GM12878 (cell line): ENCODE measurements around the gene CCR7. TPM values are rescaled to one million over a fixed set of nuclear protein-coding genes. Genes with fewer than 3 reads are reported as not detected.

Experiments
- ASH2L ChIP-seq: fragments of 300-600, 200-600 bp; sonication (generic); IDR thresholded peaks from 2 replicates; pipeline ENCODE4 v1.6.1; 2017; ENCODE audit warnings: low read depth, mild to moderate bottlenecking, borderline replicate concordance
- ATF3 ChIP-seq: IDR thresholded peaks from 2 replicates; pipeline ENCODE4 v1.6.1; 2011; ENCODE audit warnings: low read depth, mild to moderate bottlenecking, low read length, moderate library complexity, borderline replicate concordance; ENCODE audit errors: extremely low read depth
- CBFB ChIP-seq: IDR thresholded peaks from 2 replicates; pipeline ENCODE4 v1.6.1; 2016; ENCODE audit warnings: antibody characterized with exemption, low read depth
- CREB1 ChIP-seq: IDR thresholded peaks from 2 replicates; pipeline ENCODE4 v1.6.1; 2012; ENCODE audit warnings: low read depth, mild to moderate bottlenecking, inconsistent platforms
- FOS ChIP-seq: IDR thresholded peaks from 3 replicates; pipeline ENCODE4 v1.6.1; 2011; ENCODE audit warnings: borderline replicate concordance; ENCODE audit not compliant: insufficient read length; ENCODE audit errors: extremely low read depth
- GATAD2B ChIP-seq: fragments of 450-650 bp; conservative IDR thresholded peaks from 2 replicates; pipeline ENCODE4 v1.6.1; 2017; ENCODE audit warnings: low read depth, mild to moderate bottlenecking, moderate library complexity
- HCFC1 ChIP-seq: fragments of 150-350 bp; IDR thresholded peaks from 2 replicates; pipeline ENCODE4 v1.6.1; 2014; ENCODE audit warnings: low read length
- IRF5 ChIP-seq: fragments of 450-650 bp; IDR thresholded peaks from 2 replicates; pipeline ENCODE4 v1.6.1; 2017; ENCODE audit warnings: borderline replicate concordance
- KAT2A ChIP-seq: conservative IDR thresholded peaks from 2 replicates; pipeline ENCODE4 v1.6.1; 2011; ENCODE audit warnings: low read depth, low read length; ENCODE audit not compliant: control insufficient read depth
- NFYB ChIP-seq: IDR thresholded peaks from 2 replicates; pipeline ENCODE4 v1.6.1; 2011; ENCODE audit warnings: low read depth, mild to moderate bottlenecking, low read length, improper control_type of control experiment, moderate library complexity; ENCODE audit not compliant: insufficient read depth
- NR2F1 ChIP-seq: fragments of 450-650 bp; conservative IDR thresholded peaks from 2 replicates; pipeline ENCODE4 v1.6.1; 2017; ENCODE audit warnings: mild to moderate bottlenecking
- PAX8 ChIP-seq: fragments of 450-650 bp; IDR thresholded peaks from 2 replicates; pipeline ENCODE4 v1.6.1; 2017; ENCODE audit warnings: mild to moderate bottlenecking, moderate library complexity
- RAD21 ChIP-seq: IDR thresholded peaks from 2 replicates; pipeline ENCODE4 v1.6.1; 2011; ENCODE audit warnings: mild to moderate bottlenecking, low read depth, low read length, moderate library complexity; ENCODE audit not compliant: insufficient read depth
- RBBP5 ChIP-seq: fragments of 200-600 bp; sonication (generic); conservative IDR thresholded peaks from 2 replicates; pipeline ENCODE4 v1.6.1; 2016
- RCOR1 ChIP-seq: conservative IDR thresholded peaks from 2 replicates; pipeline ENCODE4 v1.6.1; 2012; ENCODE audit warnings: low read depth, low read length, improper control_type of control experiment
- RELB ChIP-seq: fragments of 450-650 bp; IDR thresholded peaks from 2 replicates; pipeline ENCODE4 v1.6.1; 2017; ENCODE audit warnings: low read depth, mild to moderate bottlenecking, moderate library complexity
- SKIL ChIP-seq: fragments of 450-650 bp; IDR thresholded peaks from 2 replicates; pipeline ENCODE4 v1.6.1; 2017; ENCODE audit warnings: mild to moderate bottlenecking, low read depth, inconsistent platforms; ENCODE audit not compliant: poor library complexity, severe bottlenecking
- SREBF2 ChIP-seq: IDR thresholded peaks from 2 replicates; pipeline ENCODE4 v1.6.1; 2012; ENCODE audit warnings: mild to moderate bottlenecking, low read length
- YBX1 ChIP-seq: fragments of 450-650 bp; IDR thresholded peaks from 2 replicates; pipeline ENCODE4 v1.6.1; 2016; ENCODE audit warnings: antibody characterized with exemption
- ZBED1 ChIP-seq: IDR thresholded peaks from 2 replicates; pipeline ENCODE4 v1.6.1; 2016; ENCODE audit warnings: borderline replicate concordance
- ZNF207 ChIP-seq: fragments of 450-650 bp; IDR thresholded peaks from 2 replicates; pipeline ENCODE4 v1.6.1; 2014; ENCODE audit warnings: antibody characterized with exemption, mild to moderate bottlenecking, borderline replicate concordance
- ZNF217 ChIP-seq: fragments of 450-650 bp; IDR thresholded peaks from 2 replicates; pipeline ENCODE4 v1.6.1; 2017; ENCODE audit warnings: antibody characterized with exemption, mild to moderate bottlenecking
- ZSCAN29 ChIP-seq: fragments of 450-650 bp; IDR thresholded peaks from 2 replicates; pipeline ENCODE4 v1.6.1; 2017; ENCODE audit warnings: mild to moderate bottlenecking, moderate library complexity
- polyA plus RNA-seq, 11 experiments: library from polyadenylated mRNA; depleted of rRNA in 4 of 11; unstranded in 6 of 11; stranded (reverse) in 5 of 11; fragments of >200 nt; fragmentation: Nextera tagmentation in 4 of 11; fragmentation: Illumina TruSeq in 1 of 11; extraction: Ambion mirVana in 4 of 11; extraction: Trizol in 1 of 11; gene quantifications; 1 replicate in 1 of 11; 2 replicates in 10 of 11; pipeline versions ENCODE4 v1.2.1 to v1.2.3, GENCODE V29; 2011 to 2016; ENCODE audit warnings: inconsistent platforms in 2 of 11, missing spikeins in 2 of 11, low read depth in 1 of 11
- total RNA-seq, 4 experiments: library from RNA; depleted of rRNA in 3 of 4; stranded (reverse); fragments of >200 nt in 3 of 4; fragmentation: Illumina TruSeq in 1 of 4; extraction: Trizol in 1 of 4; gene quantifications; 2 replicates each; pipeline versions ENCODE4 v1.2.1 to v1.2.3, GENCODE V29; 2013 to 2021
- TF ChIP-seq, protein P1 (sequence below): IDR thresholded peaks from 2 replicates; pipeline ENCODE4 v1.6.1; 2012; ENCODE audit warnings: low read length, inconsistent platforms

CCR7 gene
- total and polyA plus RNA-seq, 10 of the 15 experiments (the other 5 are each of a cell fraction or from before 2014, with no cell fraction given) = 131 to 1,171 (median 260) TPM

GRCh38 chr17:40560592-40561293, 4.5 kb downstream of the CCR7 start (continued):
- TF ChIP-seq ZBED1 = peak; percentile 88; the same call in 1 of the 2 replicates
- no peak for TF ChIP-seq PAX8
- no peak for TF ChIP-seq FOS
- peak; percentile 75 for TF ChIP-seq CREB1
- TF ChIP-seq ATF3 = no peak
- no peak for TF ChIP-seq RBBP5
- TF ChIP-seq RCOR1 = no peak
- TF ChIP-seq ZNF217 = no peak
- TF ChIP-seq RELB = peak; percentile 84
- TF ChIP-seq ZSCAN29 = no peak
- TF ChIP-seq, protein P1, sequence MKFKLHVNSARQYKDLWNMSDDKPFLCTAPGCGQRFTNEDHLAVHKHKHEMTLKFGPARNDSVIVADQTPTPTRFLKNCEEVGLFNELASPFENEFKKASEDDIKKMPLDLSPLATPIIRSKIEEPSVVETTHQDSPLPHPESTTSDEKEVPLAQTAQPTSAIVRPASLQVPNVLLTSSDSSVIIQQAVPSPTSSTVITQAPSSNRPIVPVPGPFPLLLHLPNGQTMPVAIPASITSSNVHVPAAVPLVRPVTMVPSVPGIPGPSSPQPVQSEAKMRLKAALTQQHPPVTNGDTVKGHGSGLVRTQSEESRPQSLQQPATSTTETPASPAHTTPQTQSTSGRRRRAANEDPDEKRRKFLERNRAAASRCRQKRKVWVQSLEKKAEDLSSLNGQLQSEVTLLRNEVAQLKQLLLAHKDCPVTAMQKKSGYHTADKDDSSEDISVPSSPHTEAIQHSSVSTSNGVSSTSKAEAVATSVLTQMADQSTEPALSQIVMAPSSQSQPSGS = peak; percentile 98
- no peak for TF ChIP-seq KAT2A
- TF ChIP-seq NR2F1 = peak; percentile 79
- TF ChIP-seq YBX1 = no peak
- 0 out of 2 replicates have a peak, but pooled peaks have one; percentile 46 for TF ChIP-seq GATAD2B
- no peak for TF ChIP-seq SREBF2
- no peak for TF ChIP-seq IRF5
- TF ChIP-seq RAD21 = peak; percentile 27; the same call in 1 of the 2 replicates
- 0 out of 2 replicates have a peak, but pooled peaks have one; percentile 65 for TF ChIP-seq ZNF207
- no peak; the same call in 1 of the 2 replicates for TF ChIP-seq ASH2L
- peak; percentile 85 for TF ChIP-seq CBFB
- TF ChIP-seq NFYB = no peak
- peak; percentile 90 for TF ChIP-seq SKIL
- TF ChIP-seq HCFC1 = no peak
